HTERT RPE-1 (cell line): ENCODE measurements around the gene STX17.
"Not testable (repeated sequence)": the region's sequence is repeated elsewhere in the genome, so short reads cannot be mapped to it uniquely, and the experiment has no call there.

Experiments
- in situ Hi-C: fragments of 300-500 bp; cut with MboI; formaldehyde crosslinking; loops from 4 replicates; pipeline ENCODE4 v1.14.3; 2020; ENCODE audit warnings: low sequenced_read_pairs

STX17 gene

DNA sequence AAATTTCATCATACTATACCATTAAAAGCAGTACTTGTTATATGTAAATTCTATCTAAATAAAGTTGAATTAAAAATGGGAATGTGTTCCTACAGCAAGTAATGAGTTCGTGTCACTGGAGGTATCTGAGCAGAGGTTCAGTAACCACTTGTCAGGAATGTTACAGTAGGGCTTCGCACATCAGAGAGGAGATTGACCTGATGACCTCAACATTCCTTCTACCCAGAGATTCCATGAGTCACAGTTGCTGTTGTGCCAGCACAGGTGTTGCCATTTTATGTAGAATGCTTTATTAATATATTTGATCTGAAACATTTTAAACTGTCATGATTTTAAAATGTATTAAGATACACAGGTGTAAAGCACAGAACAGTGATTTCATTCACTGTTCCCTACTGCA, 60.3 kb downstream of the STX17 start:
- in situ Hi-C loops = no loop called here

DNA sequence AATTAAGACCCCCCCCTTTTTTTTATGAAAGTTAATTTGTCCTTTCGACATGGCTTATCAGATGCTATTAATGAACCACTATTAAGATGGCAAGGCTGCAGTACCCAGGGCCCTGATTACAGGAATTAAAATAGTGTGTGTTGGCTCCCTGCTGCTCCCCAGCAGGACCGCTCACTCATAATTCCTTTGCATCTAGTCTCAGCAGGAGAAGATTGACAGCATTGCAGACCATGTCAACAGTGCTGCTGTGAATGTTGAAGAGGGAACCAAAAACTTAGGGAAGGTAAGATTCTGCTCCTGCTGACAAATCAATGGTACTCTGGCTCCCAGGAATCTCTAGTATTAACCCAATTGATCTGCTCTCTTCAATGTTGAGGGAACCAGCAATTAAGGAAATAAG, 61.0 kb downstream of the STX17 start:
- in situ Hi-C loops = no loop called here

DNA sequence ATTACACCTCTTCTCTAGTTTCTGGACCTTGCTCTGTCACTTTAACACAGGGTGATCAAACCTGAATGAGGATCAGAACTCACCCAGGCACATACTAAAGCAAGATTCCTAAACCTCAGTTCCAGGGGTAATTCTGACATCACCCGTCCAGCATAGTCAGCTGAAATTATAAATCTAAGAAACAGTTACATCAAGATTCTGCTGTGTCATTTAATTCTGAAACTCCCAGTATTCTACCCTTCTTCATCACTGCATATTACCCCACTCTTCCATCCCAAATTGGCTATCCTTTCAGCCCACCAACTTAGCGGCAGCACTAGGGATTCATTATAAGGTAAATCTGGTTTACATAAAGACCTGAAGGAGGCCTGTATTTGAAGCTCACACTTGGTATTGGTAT, 64.0 kb downstream of the STX17 start:
- in situ Hi-C loops = no loop called here

DNA sequence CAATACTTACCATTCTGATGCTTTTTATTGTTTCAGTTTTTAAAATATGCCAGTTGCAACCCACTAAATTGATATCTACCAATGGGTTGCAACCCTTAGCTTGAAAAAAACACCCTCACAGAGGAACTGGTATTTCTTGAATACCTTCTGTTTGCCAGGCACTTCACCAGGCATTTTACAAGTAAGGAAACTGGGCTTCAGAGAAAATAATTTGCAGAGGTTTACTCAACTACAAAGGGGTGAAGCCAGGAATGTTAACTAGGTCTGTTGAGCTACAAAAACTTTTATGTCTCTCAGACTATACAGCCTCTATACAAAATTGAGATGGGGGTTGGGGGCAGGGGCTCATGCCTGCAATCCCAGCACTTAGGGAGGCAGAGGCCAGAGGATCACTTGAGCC, 65.0 kb downstream of the STX17 start:
- in situ Hi-C loops = no loop called here

DNA sequence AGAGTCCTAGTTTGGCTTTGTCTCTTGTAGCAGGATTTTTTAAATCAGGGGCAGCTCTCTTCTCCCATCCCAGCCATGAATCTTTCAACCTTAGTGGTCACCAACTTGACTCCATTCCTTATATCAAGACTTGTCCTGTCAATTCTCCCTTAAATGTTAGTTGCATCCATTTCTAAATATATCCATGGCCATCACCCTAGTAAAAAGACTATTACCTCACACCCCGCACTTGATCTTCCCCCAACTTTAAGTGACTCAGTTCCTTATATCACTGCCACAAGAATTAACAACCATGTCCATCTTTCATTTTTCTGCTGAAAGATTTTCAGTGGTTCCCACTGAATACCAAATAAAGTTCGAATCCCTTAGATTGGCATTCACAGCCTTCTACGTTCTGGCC, 67.0 kb downstream of the STX17 start:
- in situ Hi-C loops = no loop called here

DNA sequence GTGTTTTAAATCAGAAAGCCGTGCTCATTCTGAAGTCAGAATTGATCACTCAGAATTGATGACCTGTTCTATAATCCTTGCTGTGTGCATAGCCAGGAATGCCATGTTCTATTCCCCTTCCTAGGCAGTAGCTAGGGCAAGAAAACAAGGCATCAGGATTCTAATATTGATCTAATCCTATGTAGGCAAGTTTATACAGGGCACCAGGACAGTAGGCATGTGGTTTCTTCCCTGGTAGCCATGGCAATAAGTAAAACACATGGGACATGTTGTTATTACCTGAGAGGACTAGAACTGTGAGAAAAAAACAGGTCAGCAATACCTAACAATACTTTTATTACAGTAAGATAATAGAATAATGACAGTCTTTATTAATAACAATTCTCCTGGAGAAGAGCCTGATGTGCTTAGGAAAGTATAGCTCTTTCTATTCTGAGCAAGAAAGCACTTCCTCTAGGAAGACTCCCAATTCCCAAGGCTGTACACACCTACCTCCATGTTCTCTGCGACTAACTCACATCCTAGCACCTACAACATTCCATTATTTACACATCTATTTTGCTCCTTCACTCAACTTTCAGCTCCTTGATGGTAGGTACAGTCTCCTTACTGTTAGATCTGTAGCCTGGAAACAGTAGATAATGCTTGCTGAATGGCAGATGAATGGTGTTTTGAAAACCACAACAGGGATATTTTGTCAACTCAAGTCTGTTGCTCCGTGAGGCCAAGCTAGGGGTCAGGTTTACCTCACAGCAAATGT, 70.8 kb downstream of the STX17 start:
- in situ Hi-C loops = no loop called here

DNA sequence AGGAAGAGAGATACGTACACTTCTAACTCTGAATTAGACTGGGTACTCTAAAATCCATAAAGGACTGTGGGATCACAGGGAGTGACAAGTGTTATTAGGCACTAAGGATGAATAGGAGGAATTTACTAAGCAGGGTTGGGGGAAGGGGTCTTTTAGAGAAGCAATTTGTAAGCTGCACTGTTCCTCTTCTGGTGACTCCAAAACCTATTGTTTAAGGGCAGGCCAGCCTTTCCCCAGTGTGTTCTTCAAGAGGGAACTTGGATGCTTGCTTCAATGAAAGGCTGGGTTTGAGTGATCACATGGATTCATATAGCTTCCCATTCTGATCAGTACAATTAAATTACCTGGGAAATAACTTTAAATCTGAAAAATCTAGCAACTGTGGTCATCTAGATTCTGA, 71.8 kb downstream of the STX17 start:
- in situ Hi-C loops = no loop called here

DNA sequence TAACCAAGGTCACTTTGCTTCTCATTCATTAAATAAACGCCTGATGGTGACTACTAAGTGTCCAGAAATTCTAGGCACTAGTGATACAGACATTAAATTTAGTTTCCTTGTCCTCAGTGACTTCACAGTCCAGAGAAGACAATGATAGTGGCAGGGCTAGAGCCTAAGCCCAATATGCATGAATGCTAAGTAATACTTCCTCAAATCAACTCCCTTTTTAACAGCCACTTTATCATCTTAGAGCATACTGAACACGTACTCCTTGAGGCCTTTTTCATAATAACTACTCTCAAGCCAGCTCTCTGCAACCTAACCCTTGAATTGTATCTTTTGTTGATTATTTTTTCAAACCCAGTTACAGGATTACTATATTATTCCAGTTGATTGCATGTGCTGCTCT, 74.1 kb downstream of the STX17 start:
- in situ Hi-C loops = no loop called here

DNA sequence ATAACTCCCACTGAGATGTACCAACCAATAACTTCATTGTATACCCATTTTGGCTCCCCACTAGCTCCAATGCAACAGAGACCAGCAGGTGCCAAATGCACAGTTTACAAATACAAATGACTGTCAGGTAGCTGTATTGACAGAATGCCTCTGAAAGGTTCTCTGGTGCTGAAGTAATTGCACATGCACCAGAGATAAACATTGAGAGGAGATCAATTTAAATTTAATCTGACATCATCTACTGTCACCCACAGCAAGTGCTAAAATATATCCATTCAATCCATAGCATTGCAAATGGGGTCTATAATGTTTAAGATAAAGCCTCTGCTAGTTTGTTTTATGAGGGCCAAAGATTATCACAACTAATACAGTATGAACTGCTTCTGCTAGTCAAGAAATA, 80.2 kb downstream of the STX17 start:
- in situ Hi-C loops = no loop called here

DNA sequence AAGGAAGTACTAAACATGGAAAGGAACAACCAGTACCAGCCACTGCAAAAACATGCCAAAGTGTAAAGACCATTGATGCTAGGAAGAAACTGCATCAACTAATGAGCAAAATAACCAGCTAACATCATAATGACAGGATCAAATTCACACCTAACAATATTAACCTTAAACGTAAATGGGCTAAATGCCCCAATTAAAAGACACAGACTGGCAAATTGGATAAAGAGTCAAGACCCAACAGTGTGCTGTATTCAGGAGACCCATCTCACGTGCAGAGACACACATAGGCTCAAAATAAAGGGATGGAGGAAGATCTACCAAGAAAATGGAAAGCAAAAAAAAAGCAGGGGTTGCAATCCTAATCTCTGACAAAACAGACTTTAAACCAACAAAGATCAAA, 84.1 kb downstream of the STX17 start:
- in situ Hi-C loops = not testable (repeated sequence)

DNA sequence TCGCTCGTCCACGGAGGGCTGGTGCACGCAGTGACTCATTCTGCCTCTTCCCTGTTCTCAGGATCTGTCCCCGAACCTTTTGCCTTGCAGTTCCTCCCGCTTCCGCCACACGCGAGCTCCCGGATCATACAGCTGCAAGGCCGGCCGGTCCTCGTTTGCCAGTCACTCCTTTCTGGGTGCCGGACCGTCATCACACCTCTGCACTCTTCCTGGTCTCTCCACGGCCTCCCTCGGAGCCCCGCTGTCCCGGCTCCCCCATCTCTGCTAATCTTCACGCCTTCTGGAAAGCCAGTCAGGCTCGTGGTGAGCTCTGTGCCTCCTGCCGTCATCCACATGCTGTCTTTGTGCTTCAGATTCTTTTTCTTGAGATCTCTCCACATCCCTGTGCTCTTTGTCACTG, 91.8 kb downstream of the STX17 start:
- in situ Hi-C loops = no loop called here

DNA sequence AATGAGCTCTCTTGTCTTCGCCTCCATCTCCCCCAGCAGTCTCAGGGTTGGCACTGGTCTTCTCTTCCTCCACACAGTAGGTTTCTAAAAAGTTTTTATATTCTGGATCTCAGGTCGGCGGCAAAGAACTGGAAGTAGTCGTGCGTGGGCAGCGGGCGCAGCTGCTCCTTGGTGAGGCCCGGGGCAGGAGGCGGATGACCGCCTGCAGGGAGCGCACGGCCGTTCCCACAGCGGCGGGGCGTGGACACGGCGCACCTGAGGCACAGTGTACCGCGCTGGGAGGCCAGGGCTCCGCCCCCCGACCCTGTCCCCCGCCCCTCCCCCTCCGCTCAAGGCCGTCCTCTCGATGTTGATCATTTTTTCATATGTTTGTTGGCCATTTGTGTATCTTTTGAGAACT, 92.4 kb downstream of the STX17 start:
- in situ Hi-C loops = no loop called here

DNA sequence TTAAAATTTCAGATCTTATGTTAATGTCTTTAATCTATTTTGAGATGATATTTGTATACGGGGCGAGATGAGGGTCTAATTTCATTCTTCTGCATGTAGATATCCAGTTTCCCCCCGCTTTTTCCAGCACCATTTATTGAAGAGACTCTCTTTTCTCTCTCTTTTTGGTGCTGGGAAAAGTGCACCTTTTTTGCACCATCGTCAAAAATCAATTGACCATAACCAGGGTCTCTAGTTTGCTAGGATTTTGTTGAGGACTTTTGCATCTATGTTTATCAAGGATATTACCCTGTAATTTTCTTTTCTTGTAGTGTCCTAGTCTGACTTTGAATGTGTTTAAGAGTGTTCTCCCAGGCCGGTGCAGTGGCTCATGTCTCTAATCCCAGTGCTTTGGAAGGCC, 93.3 kb downstream of the STX17 start:
- in situ Hi-C loops = no loop called here

DNA sequence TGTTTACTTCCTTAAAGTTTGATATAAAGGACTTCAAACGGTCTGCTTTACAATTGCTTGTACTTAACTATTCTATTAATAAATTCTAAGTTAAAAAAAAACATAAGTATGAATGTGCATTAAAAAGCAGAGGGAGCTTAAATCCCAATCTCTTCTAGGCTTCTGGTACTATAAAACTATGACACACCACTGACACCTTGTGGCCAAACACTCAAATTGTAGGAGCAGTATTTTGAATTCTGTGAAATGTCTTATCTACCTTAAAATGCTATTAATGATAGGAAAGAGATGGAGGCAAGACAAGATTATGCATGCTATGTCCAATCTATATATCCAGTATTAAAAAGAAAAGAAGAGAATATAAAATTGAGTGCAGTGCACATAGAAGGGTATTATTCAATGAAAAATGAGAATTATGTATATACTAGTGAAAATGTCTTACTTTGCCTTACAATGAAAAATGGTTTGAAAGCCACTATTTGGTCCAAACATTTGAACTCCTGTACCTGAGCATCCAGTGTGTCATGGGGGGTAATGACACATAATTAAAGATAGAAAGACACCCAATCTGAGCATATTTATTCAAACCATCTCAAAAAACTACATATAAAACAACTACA, 104.7 kb downstream of the STX17 start:
- in situ Hi-C loops = no loop called here

DNA sequence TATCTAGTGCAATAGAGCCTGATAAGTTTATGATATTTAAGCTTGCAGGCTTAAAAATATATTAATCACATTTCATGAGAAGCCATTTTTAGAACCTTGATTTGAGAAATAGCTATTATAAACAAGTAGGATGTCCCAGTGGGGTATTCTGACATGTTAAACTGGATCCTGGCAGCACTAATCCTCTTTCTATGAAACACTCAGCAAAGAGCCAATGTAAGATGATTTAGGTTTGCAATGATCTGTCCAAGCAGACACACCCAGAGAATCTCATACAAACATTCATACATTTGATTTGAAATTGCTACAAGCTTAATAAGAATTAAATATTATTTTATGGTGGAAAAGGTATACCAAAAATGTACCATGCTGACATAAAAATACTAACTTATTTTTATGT, 105.8 kb downstream of the STX17 start:
- in situ Hi-C loops = no loop called here

DNA sequence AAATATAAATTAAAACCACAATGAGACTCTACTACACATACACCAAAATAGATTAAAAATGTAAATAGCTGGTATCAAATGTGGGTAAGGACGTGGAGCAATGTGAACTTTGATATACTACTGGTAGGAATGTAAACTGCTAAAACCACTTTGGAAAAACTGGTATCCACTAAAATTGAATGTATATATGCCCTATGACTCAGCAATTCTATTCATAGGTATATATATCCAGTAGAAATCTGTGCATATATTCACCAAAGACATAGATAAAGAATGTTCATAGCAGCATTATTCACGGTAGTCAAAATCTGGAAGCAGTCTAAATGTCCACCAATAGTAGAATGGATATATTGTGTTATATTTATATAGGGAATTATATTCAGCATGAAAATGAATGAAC, 107.1 kb downstream of the STX17 start:
- in situ Hi-C loops = no loop called here

DNA sequence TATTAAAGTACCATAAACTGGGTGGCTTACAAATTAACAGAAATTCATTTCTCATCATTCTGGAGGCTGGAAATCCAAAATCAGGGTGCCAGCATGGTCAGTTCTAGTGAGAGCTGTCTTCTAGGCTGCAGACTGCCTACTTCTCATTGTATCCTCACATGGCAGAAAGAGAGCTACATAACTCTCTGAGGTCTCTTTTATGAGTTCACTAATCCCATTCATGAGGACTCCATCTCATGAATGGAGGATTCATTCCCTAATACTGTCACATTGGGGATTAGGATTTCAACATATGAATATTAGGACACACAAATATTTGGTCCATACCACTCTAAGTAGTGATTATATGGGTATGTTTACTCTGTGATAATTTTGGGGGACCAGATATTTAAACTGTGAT, 108.4 kb downstream of the STX17 start:
- in situ Hi-C loops = no loop called here

DNA sequence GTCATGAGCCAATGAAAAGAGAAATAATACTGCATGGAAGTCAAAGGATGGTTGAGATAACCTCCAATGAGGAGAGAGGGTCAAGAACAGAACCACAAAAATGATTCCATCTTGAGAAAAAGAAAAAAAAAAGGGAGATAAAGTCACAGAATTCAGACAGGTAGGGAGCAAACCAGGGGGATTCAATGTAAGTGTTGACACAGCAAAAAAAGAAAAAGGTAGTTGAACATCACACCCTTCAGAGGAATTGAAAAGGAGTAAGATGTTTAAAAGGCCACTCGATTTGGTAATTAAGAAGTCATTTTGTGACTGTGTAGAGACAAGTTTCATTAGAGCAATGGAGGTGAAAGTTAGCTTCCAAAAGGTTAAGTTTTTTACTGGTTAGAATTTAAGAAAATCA, 113.1 kb downstream of the STX17 start:
- in situ Hi-C loops = no loop called here
